K562 (cell line): Measurements from ENCODE around the gene LCLAT1.

ENCODE experiments used
- KLF16 ChIP-seq: IDR thresholded peaks from 2 replicates; pipeline ENCODE4 v1.6.1; 2016; ENCODE audit warnings: antibody characterized with exemption
- RAD21 ChIP-seq, 2 experiments: fragments of 250-450 bp in 1 of 2; fragments of 450-650 bp in 1 of 2; sonication (Bioruptor Pico) in 1 of 2; formaldehyde crosslinking in 1 of 2; IDR thresholded peaks in 1 of 2; conservative IDR thresholded peaks in 1 of 2; 2 replicates each; pipeline versions ENCODE4 v1.4.0 to v1.8.0; 2020 to 2022; ENCODE audit warnings: mild to moderate bottlenecking in 2 of 2, moderate library complexity in 1 of 2
- TCF3 ChIP-seq: sonication (generic); formaldehyde crosslinking; IDR thresholded peaks from 2 replicates; pipeline ENCODE4 v1.4.0; 2020; ENCODE audit warnings: mild to moderate bottlenecking, missing genetic modification reagents
- ZNF24 ChIP-seq: fragments of 450-650 bp; IDR thresholded peaks from 2 replicates; pipeline ENCODE4 v1.6.1; 2016
- ZNF253 ChIP-seq: fragments of 250-450 bp; sonication (Bioruptor Pico); conservative IDR thresholded peaks from 2 replicates; pipeline ENCODE4 v1.6.1; 2021; ENCODE audit warnings: mild to moderate bottlenecking
- TF ChIP-seq, protein P1 (sequence below), 2 experiments: IDR thresholded peaks; 2 replicates each; pipeline ENCODE4 v1.6.1; 2011; ENCODE audit warnings: borderline replicate concordance in 1 of 2, control low read depth in 1 of 2, low read depth in 1 of 2, low read length in 1 of 2, mild to moderate bottlenecking in 1 of 2, mixed read lengths in 1 of 2, moderate library complexity in 1 of 2; ENCODE audit not compliant: insufficient read depth in 1 of 2, insufficient read length in 1 of 2, poor library complexity in 1 of 2, severe bottlenecking in 1 of 2; ENCODE audit errors: extremely low read depth in 1 of 2

DNA sequence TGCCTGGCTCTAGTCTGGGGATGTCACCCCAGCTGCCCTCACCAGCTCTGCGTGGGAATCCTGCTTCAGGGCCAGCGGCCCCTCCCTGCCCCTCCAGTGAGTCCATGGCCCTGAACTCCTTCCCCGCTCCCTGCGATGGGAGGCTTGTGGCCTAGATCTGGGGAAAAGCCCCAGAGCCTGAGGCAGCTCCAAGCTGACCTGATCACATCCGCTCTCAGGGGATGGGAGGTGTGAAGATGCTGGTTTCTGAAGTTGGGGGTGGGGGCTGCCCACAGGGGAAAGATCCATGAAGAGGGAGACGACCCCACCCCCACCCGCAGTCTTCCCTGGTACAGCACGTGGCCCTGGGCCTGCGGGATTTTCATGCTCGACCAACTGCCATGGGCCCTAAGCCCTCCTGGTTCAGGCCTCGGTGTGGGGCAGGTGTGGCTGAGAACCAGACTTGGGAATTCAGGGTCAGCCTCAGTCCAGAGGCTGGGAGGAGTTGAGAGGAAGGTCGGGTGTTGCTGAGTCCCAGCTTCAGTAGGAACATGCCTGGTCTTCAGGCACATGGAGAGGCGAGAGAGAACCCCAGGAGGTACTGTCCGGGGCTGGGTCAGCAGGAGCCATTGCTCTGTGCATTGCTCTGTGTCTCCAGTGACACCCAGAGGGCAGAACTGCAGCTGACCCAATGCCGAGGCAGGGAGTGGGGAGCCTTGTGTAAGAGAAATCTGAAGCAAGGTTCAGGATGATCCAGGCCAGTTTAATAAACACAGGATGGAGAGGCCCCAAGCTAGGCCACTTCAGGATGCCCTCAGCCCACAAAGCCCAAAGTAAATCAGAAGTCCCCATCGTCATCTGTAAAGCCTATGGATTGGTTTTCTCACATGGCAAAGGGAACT, 245.1 kb downstream of the LCLAT1 start:
- TF ChIP-seq TCF3 (CRISPR knock-in tag), result no peak
- TF ChIP-seq ZNF253 (CRISPR knock-in tag), result no peak
- TF ChIP-seq, protein P1, sequence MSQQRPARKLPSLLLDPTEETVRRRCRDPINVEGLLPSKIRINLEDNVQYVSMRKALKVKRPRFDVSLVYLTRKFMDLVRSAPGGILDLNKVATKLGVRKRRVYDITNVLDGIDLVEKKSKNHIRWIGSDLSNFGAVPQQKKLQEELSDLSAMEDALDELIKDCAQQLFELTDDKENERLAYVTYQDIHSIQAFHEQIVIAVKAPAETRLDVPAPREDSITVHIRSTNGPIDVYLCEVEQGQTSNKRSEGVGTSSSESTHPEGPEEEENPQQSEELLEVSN (IDR thresholded peaks at IDR 0.05; ENCODE audit: borderline replicate concordance in 1 of 2, extremely low read depth in 1 of 2, insufficient read depth in 1 of 2, insufficient read length in 1 of 2, low read depth in 1 of 2, low read length in 1 of 2, poor library complexity in 1 of 2, severe bottlenecking in 1 of 2), result no peak
- peak; percentile 35 to 59; a peak in 3 of 4 replicates for TF ChIP-seq RAD21 (CRISPR knock-in tag; conservative IDR thresholded peaks at IDR 0.05 in 1 of 2, IDR thresholded peaks at IDR 0.05 in 1 of 2)
- TF ChIP-seq KLF16, result no peak
- TF ChIP-seq ZNF24, result no peak
